IMR-90 (cell line): ENCODE measurements around the gene ZSCAN25. TPM values are rescaled to one million over a fixed set of nuclear protein-coding genes. Genes with fewer than 3 reads are reported as not detected.
"Not testable (repeated sequence)": the region's sequence is repeated elsewhere in the genome, so short reads cannot be mapped to it uniquely, and the experiment has no call there.

Source experiments
- ATAC-seq: fragments of 200-7000 bp; cut with Tn5 transposase; 2 replicates; pipeline ENCODE4 v1.9.1; 2020; ENCODE audit warnings: low read depth, mild to moderate bottlenecking, moderate library complexity
- BruUV-seq: library from RNA; stranded (reverse); fragments of 400-500 nt; replicated peaks from 2 replicates; lab custom pipeline; 2021; lab: Mats Ljungman, UMichigan
- CTCF ChIA-PET: fragments of 300-600 bp; formaldehyde crosslinking; extraction: SDS; loops from one replicate; lab custom pipeline; 2021; ENCODE audit warnings: antibody characterized with exemption; lab: Yijun Ruan, JAX
- POLR2A ChIA-PET: fragments of 300-600 bp; sonication (Branson Sonifier 250); formaldehyde crosslinking; loops from one replicate; lab custom pipeline; 2022; ENCODE audit warnings: antibody characterized with exemption; ENCODE audit not compliant: unreplicated experiment; lab: Charles Lee
- DNase-seq: peaks from one replicate; pipeline ENCODE4 v3.0.0; 2013
- H2AFZ ChIP-seq: replicated peaks from 2 replicates; pipeline ENCODE3; 2013; ENCODE audit warnings: low read length, mild to moderate bottlenecking; ENCODE audit not compliant: poor library complexity
- H2AK5ac ChIP-seq: 2 replicates; pipeline ENCODE4 v1.6.1; 2013; ENCODE audit warnings: low read depth, low read length, inconsistent platforms
- H2AK9ac ChIP-seq: replicated peaks from 2 replicates; pipeline ENCODE3; 2013; ENCODE audit warnings: mild to moderate bottlenecking, low read depth, low read length, moderate library complexity; ENCODE audit not compliant: poor library complexity
- H2BK120ac ChIP-seq: 2 replicates; pipeline ENCODE4 v1.6.1; 2013; ENCODE audit warnings: low read depth, low read length, inconsistent platforms
- H2BK15ac ChIP-seq: 3 replicates; pipeline ENCODE4 v1.6.1; 2013; ENCODE audit warnings: low read depth, low read length, inconsistent platforms
- H2BK20ac ChIP-seq: 2 replicates; pipeline ENCODE4 v1.6.1; 2013; ENCODE audit warnings: low read depth, mild to moderate bottlenecking, inconsistent platforms, low read length, moderate library complexity
- H2BK5ac ChIP-seq: 2 replicates; pipeline ENCODE4 v1.6.1; 2013; ENCODE audit warnings: mild to moderate bottlenecking, low read depth, low read length, inconsistent platforms; ENCODE audit not compliant: poor library complexity, severe bottlenecking
- H3K14ac ChIP-seq: replicated peaks from 2 replicates; pipeline ENCODE4 v1.6.1; 2013; ENCODE audit warnings: low read depth, low read length, inconsistent platforms
- H3K18ac ChIP-seq: 2 replicates; pipeline ENCODE4 v1.6.1; 2013; ENCODE audit warnings: low read depth, low read length, control low read depth
- H3K23ac ChIP-seq: 2 replicates; pipeline ENCODE4 v1.6.1; 2013; ENCODE audit warnings: low read depth, low read length, inconsistent platforms
- H3K27ac ChIP-seq: 2 replicates; pipeline ENCODE4 v1.5.1; 2013; ENCODE audit warnings: mild to moderate bottlenecking, control low read depth, low read length; ENCODE audit not compliant: insufficient read depth
- H3K27me3 ChIP-seq: 2 replicates; pipeline ENCODE4 v1.6.1; 2013; ENCODE audit warnings: low read length; ENCODE audit not compliant: control insufficient read depth, insufficient read depth
- H3K36me3 ChIP-seq: 2 replicates; pipeline ENCODE4 v1.6.1; 2013; ENCODE audit warnings: low read length, mixed read lengths; ENCODE audit not compliant: control insufficient read depth, insufficient read depth
- H3K4ac ChIP-seq: 2 replicates; pipeline ENCODE4 v1.6.1; 2013; ENCODE audit warnings: low read depth, low read length, inconsistent platforms
- H3K4me1 ChIP-seq: 2 replicates; pipeline ENCODE4 v1.6.1; 2013; ENCODE audit warnings: low read length, mixed read lengths; ENCODE audit not compliant: control insufficient read depth, insufficient read depth
- H3K4me2 ChIP-seq: 2 replicates; pipeline ENCODE4 v1.6.1; 2013; ENCODE audit warnings: low read depth, mild to moderate bottlenecking, control low read depth, low read length, moderate library complexity
- H3K4me3 ChIP-seq: 2 replicates; pipeline ENCODE4 v1.5.1; 2013; ENCODE audit warnings: low read depth, mild to moderate bottlenecking, control low read depth, low read length, moderate library complexity; ENCODE audit not compliant: insufficient read depth
- H3K56ac ChIP-seq: 2 replicates; pipeline ENCODE4 v1.6.1; 2013; ENCODE audit warnings: low read length, inconsistent platforms; ENCODE audit not compliant: insufficient read depth; ENCODE audit errors: extremely low read depth
- H3K79me1 ChIP-seq, 2 experiments: 2 replicates each; pipeline ENCODE4 v1.6.1; 2013; ENCODE audit warnings: low read length in 2 of 2, inconsistent platforms in 1 of 2, low read depth in 1 of 2
- H3K9ac ChIP-seq: 2 replicates; pipeline ENCODE4 v1.6.1; 2013; ENCODE audit warnings: low read depth, low read length, control low read depth
- H3K9me1 ChIP-seq: 2 replicates; pipeline ENCODE4 v1.6.1; 2013; ENCODE audit warnings: low read length, inconsistent platforms; ENCODE audit not compliant: insufficient read depth
- H3K9me3 ChIP-seq: 2 replicates; pipeline ENCODE4 v1.6.1; 2013; ENCODE audit warnings: low read length; ENCODE audit not compliant: control insufficient read depth, insufficient read depth
- H4K20me1 ChIP-seq: 2 replicates; pipeline ENCODE4 v1.6.1; 2013; ENCODE audit warnings: low read length, inconsistent platforms; ENCODE audit not compliant: insufficient read depth
- H4K5ac ChIP-seq: 2 replicates; pipeline ENCODE4 v1.6.1; 2013; ENCODE audit warnings: mild to moderate bottlenecking, low read depth, low read length, control low read depth
- H4K8ac ChIP-seq, 2 experiments: 2 replicates each; pipeline ENCODE4 v1.6.1; 2013; ENCODE audit warnings: low read depth in 2 of 2, low read length in 2 of 2, control low read depth in 1 of 2, inconsistent platforms in 1 of 2
- H4K91ac ChIP-seq: 2 replicates; pipeline ENCODE4 v1.6.1; 2013; ENCODE audit warnings: low read depth, low read length, inconsistent platforms; ENCODE audit not compliant: insufficient read depth
- WGBS, 2 experiments: methylation state at CpG; one replicate each; pipeline versions ENCODE4 v1.1.5 to v1.1.7; 2013; ENCODE audit warnings: missing lambda C conversion rate in 2 of 2; ENCODE audit not compliant: insufficient read length in 1 of 2; ENCODE audit errors: extremely low coverage in 2 of 2; 5-methylcytosine and 5-hydroxymethylcytosine counted together
- dilution Hi-C: fragments of 300-500 bp; cut with HindIII; formaldehyde crosslinking; loops from one replicate; pipeline ENCODE4 v1.14.3; 2018; ENCODE audit warnings: low sequenced_read_pairs; ENCODE audit not compliant: unreplicated experiment
- in situ Hi-C: fragments of 300-500 bp; cut with MboI; formaldehyde crosslinking; loops from 3 replicates; pipeline ENCODE4 v1.14.3; 2019; ENCODE audit warnings: low sequenced_read_pairs, inconsistent platforms, mixed read lengths
- intact Hi-C: fragments of 100-400 bp; cut with micrococcal nuclease; formaldehyde crosslinking; loops from 2 replicates; pipeline ENCODE4 v1.10.0; 2022
- polyA plus RNA-seq, 3 experiments: library from polyadenylated mRNA; depleted of rRNA; stranded (reverse); fragments of >200 nt; gene quantifications; 2 replicates each; pipeline ENCODE4 v1.2.3, GENCODE V29; 2012; ENCODE audit warnings: low replicate concordance in 1 of 3
- total RNA-seq: library from RNA; depleted of rRNA; stranded (reverse); fragments of >200 nt; gene quantifications from 2 replicates; pipeline ENCODE4 v1.2.3, GENCODE V29; 2012

The ZSCAN25 gene
- total and polyA plus RNA-seq, 2 of the 4 experiments (the other 2 are of a cell fraction): 6.2 to 9.0 TPM

DNA sequence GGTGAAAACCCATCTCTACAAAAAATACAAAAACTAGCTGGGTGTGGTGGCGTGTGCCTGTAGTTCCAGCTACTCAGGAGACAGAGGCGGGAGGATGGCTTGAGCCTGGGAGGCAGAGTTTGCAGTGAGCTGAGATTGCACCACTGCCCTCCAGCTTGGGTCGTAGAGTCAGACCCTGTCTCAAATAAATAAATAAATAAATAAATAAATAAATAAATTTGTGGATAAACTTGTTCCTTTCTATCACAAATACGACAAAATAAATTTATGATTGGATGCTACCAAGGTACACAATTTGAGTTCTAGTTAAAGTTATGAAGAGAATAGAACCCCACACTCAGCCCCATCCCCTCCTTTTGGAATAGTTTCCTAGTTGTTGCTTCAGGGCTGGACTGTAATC lies 36.5 kb downstream of the ZSCAN25 start:
- H3K4me2 ChIP-seq, BruUV-seq, H3K18ac ChIP-seq, H3K79me1 ChIP-seq, H4K91ac ChIP-seq, H3K4me3 ChIP-seq, H3K27me3 ChIP-seq, intact Hi-C loops, CTCF ChIA-PET, H3K14ac ChIP-seq, H3K36me3 ChIP-seq, in situ Hi-C loops, H4K20me1 ChIP-seq, H2AFZ ChIP-seq, H2AK9ac ChIP-seq, H3K4ac ChIP-seq, H2BK5ac ChIP-seq, H3K23ac ChIP-seq, dilution Hi-C loops, H4K5ac ChIP-seq, H3K9me3 ChIP-seq, H2BK15ac ChIP-seq, H2BK120ac ChIP-seq, H3K9me1 ChIP-seq, H3K9ac ChIP-seq, ATAC-seq, H4K8ac ChIP-seq, H3K4me1 ChIP-seq, H2AK5ac ChIP-seq, H2BK20ac ChIP-seq, POLR2A ChIA-PET, H3K27ac ChIP-seq, DNase-seq, H3K56ac ChIP-seq: not testable (repeated sequence)
- WGBS, 2 experiments: no CpG with 5 or more reads among the region's 4 CpGs
